Hepatocyte (in vitro differentiated cells): Measurements from ENCODE around the gene SLC7A5. TPM values are rescaled to one million over a fixed set of nuclear protein-coding genes. Genes with fewer than 3 reads are reported as not detected.
A peak's percentile ranks its signal among the peaks of the same experiment; 100 is the strongest.

Experiments used
- DNase-seq: peaks from one replicate; pipeline ENCODE4 v3.0.0-alpha.2; 2016; ENCODE audit warnings: low spot score
- H2AFZ ChIP-seq: fragments of 200-600 bp; sonication (generic); 2 replicates; pipeline ENCODE4 v1.6.0; 2016; ENCODE audit warnings: antibody characterized with exemption, mild to moderate bottlenecking
- H3K27ac ChIP-seq: fragments of 200-600 bp; sonication (generic); 2 replicates; pipeline ENCODE4 v1.5.1; 2016; ENCODE audit warnings: mild to moderate bottlenecking
- H3K27me3 ChIP-seq: fragments of 200-600 bp; sonication (generic); 2 replicates; pipeline ENCODE4 v1.6.1; 2016
- H3K36me3 ChIP-seq: fragments of 200-600 bp; sonication (generic); replicated peaks from 2 replicates; pipeline ENCODE4 v1.5.1; 2016; ENCODE audit warnings: low read depth; ENCODE audit not compliant: insufficient read depth
- H3K4me1 ChIP-seq: fragments of 200-600 bp; sonication (generic); 2 replicates; pipeline ENCODE4 v1.5.1; 2016; ENCODE audit warnings: mild to moderate bottlenecking, moderate library complexity; ENCODE audit not compliant: insufficient read depth
- H3K4me2 ChIP-seq: fragments of 200-600 bp; sonication (generic); 2 replicates; pipeline ENCODE4 v1.6.0; 2016
- H3K4me3 ChIP-seq: fragments of 200-600 bp; sonication (generic); 2 replicates; pipeline ENCODE4 v1.5.1; 2016; ENCODE audit warnings: mild to moderate bottlenecking
- H3K79me2 ChIP-seq: fragments of 200-600 bp; sonication (generic); 2 replicates; pipeline ENCODE4 v1.6.0; 2017; ENCODE audit warnings: mild to moderate bottlenecking
- H3K9me2 ChIP-seq: fragments of 200-600 bp; sonication (generic); replicated peaks from 2 replicates; pipeline ENCODE4 v1.6.0; 2017; ENCODE audit warnings: mild to moderate bottlenecking; ENCODE audit not compliant: insufficient read depth
- H3K9me3 ChIP-seq: fragments of 200-600 bp; sonication (generic); 2 replicates; pipeline ENCODE4 v1.5.1; 2016; ENCODE audit warnings: low read depth, mild to moderate bottlenecking
- H4K20me1 ChIP-seq: fragments of 200-600 bp; sonication (generic); 2 replicates; pipeline ENCODE4 v1.6.0; 2016; ENCODE audit warnings: mild to moderate bottlenecking; ENCODE audit not compliant: insufficient read depth, poor library complexity, severe bottlenecking
- EZH2 ChIP-seq: fragments of 200-600 bp; sonication (generic); IDR thresholded peaks from 2 replicates; pipeline ENCODE4 v1.6.1; 2016; ENCODE audit warnings: antibody characterized with exemption, mild to moderate bottlenecking, borderline replicate concordance
- EZH2phosphoT487 ChIP-seq: fragments of 200-600 bp; sonication (generic); IDR thresholded peaks from one replicate; pipeline ENCODE4 v1.6.1; 2018; ENCODE audit warnings: antibody characterized with exemption, mild to moderate bottlenecking, low read depth, moderate library complexity; ENCODE audit not compliant: unreplicated experiment, severe bottlenecking
- WGBS: methylation state at CpG from one replicate; pipeline ENCODE4 v1.1.6; 2016; ENCODE audit warnings: low lambda C conversion rate; ENCODE audit errors: missing lambda C conversion rate; 5-methylcytosine and 5-hydroxymethylcytosine counted together
- polyA plus RNA-seq: library from polyadenylated mRNA; unstranded; fragments of >200 nt; fragmentation: Nextera tagmentation; extraction: Ambion mirVana; gene quantifications from 2 replicates; pipeline ENCODE4 v1.2.1, GENCODE V29; 2016
- total RNA-seq: library from RNA; depleted of rRNA; stranded (reverse); fragments of >200 nt; gene quantifications from 2 replicates; pipeline ENCODE4 v1.2.3, GENCODE V29; 2014
- TF ChIP-seq, protein P1 (sequence below): fragments of 200-600 bp; sonication (generic); IDR thresholded peaks from 2 replicates; pipeline ENCODE4 v1.5.1; 2016; ENCODE audit warnings: antibody characterized with exemption, mild to moderate bottlenecking; ENCODE audit not compliant: poor library complexity

Gene SLC7A5
- total and polyA plus RNA-seq, 2 experiments from 2014 or later, result 29.3 to 52.5 TPM

DNA sequence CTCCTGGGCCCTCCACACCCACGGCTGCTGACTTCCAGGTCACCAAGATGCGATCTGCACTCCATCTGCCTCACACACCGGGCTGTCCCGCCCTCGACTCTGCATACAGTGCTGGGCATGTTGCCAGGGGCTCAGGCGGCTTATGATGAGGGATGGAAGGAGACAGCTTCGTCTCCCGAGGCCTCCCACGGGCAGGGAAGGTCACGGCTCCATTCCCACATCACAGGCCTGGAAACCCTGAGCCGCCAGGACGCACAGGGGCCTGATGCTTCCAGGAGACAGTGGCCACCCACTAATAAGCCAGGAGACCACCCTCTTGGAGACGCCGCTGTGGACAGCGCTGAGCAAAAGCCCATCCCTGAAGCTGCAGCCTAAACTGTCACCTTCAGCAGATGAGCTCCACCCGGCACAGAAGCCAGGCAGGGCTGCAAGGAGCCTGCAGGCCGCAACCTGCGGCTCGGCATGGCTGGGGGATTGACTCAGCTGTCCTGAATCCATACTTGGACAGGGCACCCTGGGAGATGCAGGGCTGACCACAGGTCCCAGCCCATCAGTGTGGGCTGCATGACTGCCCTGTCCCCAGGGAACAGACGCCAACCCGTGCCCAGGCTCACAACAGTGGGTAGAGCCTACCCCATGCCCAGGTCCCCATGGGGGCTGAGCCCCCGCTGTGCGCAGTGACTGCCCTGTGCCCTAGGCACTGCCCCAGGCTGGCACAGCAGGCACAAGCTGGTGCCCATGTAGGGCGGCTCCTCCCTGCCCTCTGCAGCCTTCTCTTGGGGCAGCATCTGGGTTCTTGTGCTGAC is 34.4 kb downstream of the SLC7A5 start:
- Histone ChIP-seq H4K20me1 (no peaks in the 10 kb centered on the region), H3K79me2 (no peaks in the 10 kb centered on the region), H3K36me3 (no peaks in the 10 kb centered on the region)

DNA sequence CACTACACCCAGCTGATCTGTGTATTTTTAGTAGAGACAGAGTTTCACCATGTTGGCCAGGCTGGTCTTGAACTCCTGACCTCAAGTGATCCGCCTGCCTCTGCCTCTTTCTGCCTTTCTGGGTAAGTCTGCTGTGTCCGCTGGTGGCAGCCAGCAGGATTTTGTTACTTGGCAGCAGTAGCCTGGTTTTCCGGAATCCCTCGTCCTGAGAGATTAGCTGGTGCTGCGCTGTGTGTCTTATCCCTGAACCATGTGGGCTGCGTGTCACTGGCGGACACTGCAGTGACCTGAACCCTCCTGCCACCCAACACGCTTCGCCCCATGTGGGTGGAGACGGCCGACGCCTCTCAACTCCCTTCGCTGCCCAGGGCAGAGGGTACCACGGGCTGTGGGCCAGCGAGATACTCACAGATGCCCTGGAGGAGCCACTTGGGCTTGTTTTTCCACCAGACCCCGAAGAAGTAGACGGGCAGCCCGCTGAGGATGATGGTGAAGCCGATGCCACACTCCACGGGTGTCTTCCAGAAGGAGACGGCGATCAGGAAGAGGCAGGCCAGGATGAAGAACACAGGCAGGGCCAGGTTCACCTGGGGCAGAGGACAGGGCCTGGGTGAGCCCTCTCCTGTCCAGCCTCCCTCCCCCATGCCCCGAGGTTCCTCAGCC is 35.2 kb downstream of the SLC7A5 start:
- 85% methylated on average over 23 of the region's 23 CpGs for WGBS

More for the DNA sequence above, 34.4 kb downstream of the SLC7A5 start:
- no peaks in the 10 kb centered on the region for H3K27me3 ChIP-seq
- peak; percentile 81 for DNase-seq
- H3K4me2 ChIP-seq, result no peak overlapping the region
- 67% methylated on average over 24 of the region's 24 CpGs for WGBS
- H3K9me2 ChIP-seq, result no peaks in the 10 kb centered on the region
- H3K4me1 ChIP-seq, result peaks cover 17% of the 10 kb centered on the region
- H3K4me3 ChIP-seq, result no peak overlapping the region
- H2AFZ ChIP-seq, result no peak overlapping the region
- no peak for TF ChIP-seq EZH2
- H3K27ac ChIP-seq, result peak overlapping the region; percentile 53
- no peaks in the 10 kb centered on the region for H3K9me3 ChIP-seq

DNA sequence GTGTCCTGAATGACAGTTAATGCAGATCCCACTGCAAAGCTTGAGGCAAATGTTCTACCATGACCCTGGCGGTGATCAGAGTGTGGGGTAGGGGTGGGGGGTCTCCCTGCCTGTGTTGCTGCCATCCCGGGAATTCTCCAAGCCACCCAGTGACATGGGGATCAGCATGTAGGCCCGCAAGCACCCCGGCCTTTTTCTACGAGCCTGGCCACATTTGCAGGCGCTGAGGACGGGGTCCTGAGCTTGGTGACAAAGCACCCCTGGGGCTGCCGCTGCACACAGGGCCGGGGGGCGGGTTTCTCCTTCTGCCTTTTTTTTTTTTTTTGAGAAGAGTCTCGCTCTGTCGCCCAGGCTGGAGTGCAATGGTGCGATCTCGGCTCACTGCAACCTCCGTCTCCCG is 35.8 kb downstream of the SLC7A5 start:
- H3K4me3 ChIP-seq, result no peak overlapping the region
- H3K36me3 ChIP-seq, result no peaks in the 10 kb centered on the region
- DNase-seq, result no peak
- H3K27me3 ChIP-seq, result no peaks in the 10 kb centered on the region
- H3K4me2 ChIP-seq, result no peak overlapping the region
- H3K9me2 ChIP-seq, result no peaks in the 10 kb centered on the region
- WGBS, result 91% methylated on average over 14 of the region's 16 CpGs
- H3K27ac ChIP-seq, result no peak overlapping the region
- H3K9me3 ChIP-seq, result no peaks in the 10 kb centered on the region
- peaks cover 8% of the 10 kb centered on the region for H3K4me1 ChIP-seq
- H2AFZ ChIP-seq, result no peak overlapping the region
- no peak for TF ChIP-seq EZH2phosphoT487
- no peak for TF ChIP-seq EZH2
- TF ChIP-seq, protein P1, sequence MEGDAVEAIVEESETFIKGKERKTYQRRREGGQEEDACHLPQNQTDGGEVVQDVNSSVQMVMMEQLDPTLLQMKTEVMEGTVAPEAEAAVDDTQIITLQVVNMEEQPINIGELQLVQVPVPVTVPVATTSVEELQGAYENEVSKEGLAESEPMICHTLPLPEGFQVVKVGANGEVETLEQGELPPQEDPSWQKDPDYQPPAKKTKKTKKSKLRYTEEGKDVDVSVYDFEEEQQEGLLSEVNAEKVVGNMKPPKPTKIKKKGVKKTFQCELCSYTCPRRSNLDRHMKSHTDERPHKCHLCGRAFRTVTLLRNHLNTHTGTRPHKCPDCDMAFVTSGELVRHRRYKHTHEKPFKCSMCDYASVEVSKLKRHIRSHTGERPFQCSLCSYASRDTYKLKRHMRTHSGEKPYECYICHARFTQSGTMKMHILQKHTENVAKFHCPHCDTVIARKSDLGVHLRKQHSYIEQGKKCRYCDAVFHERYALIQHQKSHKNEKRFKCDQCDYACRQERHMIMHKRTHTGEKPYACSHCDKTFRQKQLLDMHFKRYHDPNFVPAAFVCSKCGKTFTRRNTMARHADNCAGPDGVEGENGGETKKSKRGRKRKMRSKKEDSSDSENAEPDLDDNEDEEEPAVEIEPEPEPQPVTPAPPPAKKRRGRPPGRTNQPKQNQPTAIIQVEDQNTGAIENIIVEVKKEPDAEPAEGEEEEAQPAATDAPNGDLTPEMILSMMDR, result no peak
- no peaks in the 10 kb centered on the region for H3K79me2 ChIP-seq
- no peaks in the 10 kb centered on the region for H4K20me1 ChIP-seq

More for the DNA sequence above, 35.2 kb downstream of the SLC7A5 start:
- H3K9me3 ChIP-seq, result no peaks in the 10 kb centered on the region
- no peaks in the 10 kb centered on the region for H3K9me2 ChIP-seq
- H3K4me2 ChIP-seq, result no peak overlapping the region
- peaks cover 13% of the 10 kb centered on the region for H3K4me1 ChIP-seq
- H2AFZ ChIP-seq, result no peak overlapping the region
- H4K20me1 ChIP-seq, result no peaks in the 10 kb centered on the region
- H3K27ac ChIP-seq, result peak overlapping the region; percentile 53
- no peak overlapping the region for H3K4me3 ChIP-seq
- no peaks in the 10 kb centered on the region for H3K36me3 ChIP-seq
- no peaks in the 10 kb centered on the region for H3K27me3 ChIP-seq
- H3K79me2 ChIP-seq, result no peaks in the 10 kb centered on the region
- TF ChIP-seq, protein P1, result no peak
- no peak for TF ChIP-seq EZH2phosphoT487
- TF ChIP-seq EZH2, result no peak
- no peak for DNase-seq
